GM23338 (cell line): ENCODE data around the gene SLC66A1.

Experiments
- CTCF ChIP-seq, 2 experiments: fragments of 200-600 bp in 1 of 2; sonication (generic) in 1 of 2; conservative IDR thresholded peaks; 2 replicates each; pipeline versions ENCODE4 v1.5.1 to v1.6.1; 2016 to 2017; ENCODE audit warnings: antibody characterized with exemption in 2 of 2, low read depth in 2 of 2, mild to moderate bottlenecking in 2 of 2, moderate library complexity in 1 of 2
- EZH2 ChIP-seq: fragments of 200-600 bp; sonication (generic); IDR thresholded peaks from one replicate; pipeline ENCODE4 v1.8.0; 2017; ENCODE audit warnings: antibody characterized with exemption, mild to moderate bottlenecking, low read depth; ENCODE audit not compliant: unreplicated experiment
- STAT1 ChIP-seq: IDR thresholded peaks from one replicate; pipeline ENCODE4 v1.6.1; 2016; ENCODE audit warnings: antibody characterized with exemption; ENCODE audit not compliant: unreplicated experiment

- TF ChIP-seq CTCF (conservative IDR thresholded peaks at IDR 0.05; ENCODE audit: low read depth in 2 of 2) (no peak), STAT1 (no peak), EZH2 (no peak)
Observed at GRCh38 chr1:19322481-19322880, 10.4 kb downstream of the SLC66A1 start.
